Bronchial epithelial cell (primary cell): ENCODE data around the gene RSPO1. TPM values are rescaled to one million over a fixed set of nuclear protein-coding genes. Genes with fewer than 3 reads are reported as not detected.

ENCODE experiments used
- DNase-seq: peaks from one replicate; pipeline ENCODE4 v3.0.0-alpha.2; 2010; ENCODE audit warnings: low read depth
- FAIRE-seq: peaks from 2 replicates; lab custom pipeline; 2011; peaks lifted over from hg19 to GRCh38; lab: Jason Lieb, UNC
- H3K27me3 ChIP-seq: 2 replicates; pipeline ENCODE4 v1.5.1; 2011; ENCODE audit warnings: low read length; ENCODE audit not compliant: control insufficient read depth, insufficient read depth
- H3K36me3 ChIP-seq: 2 replicates; pipeline ENCODE4 v1.5.1; 2011; ENCODE audit warnings: low read length; ENCODE audit not compliant: control insufficient read depth, insufficient read depth
- H3K4me3 ChIP-seq: 2 replicates; pipeline ENCODE4 v1.5.1; 2011; ENCODE audit warnings: mild to moderate bottlenecking, low read depth, low read length, control low read depth
- total RNA-seq: library from RNA; depleted of rRNA; stranded (reverse); fragments of >200 nt; gene quantifications from 2 replicates; pipeline ENCODE4 v1.2.1, GENCODE V29; 2014
- TF ChIP-seq, protein P1 (sequence below): IDR thresholded peaks from 2 replicates; pipeline ENCODE4 v1.5.1; 2011; ENCODE audit warnings: mild to moderate bottlenecking, moderate library complexity, low read length, control low read depth, inconsistent platforms; ENCODE audit not compliant: insufficient read depth, severe bottlenecking

Gene RSPO1
- total RNA-seq, 1 donor from 2014 or later = not detected

DNA sequence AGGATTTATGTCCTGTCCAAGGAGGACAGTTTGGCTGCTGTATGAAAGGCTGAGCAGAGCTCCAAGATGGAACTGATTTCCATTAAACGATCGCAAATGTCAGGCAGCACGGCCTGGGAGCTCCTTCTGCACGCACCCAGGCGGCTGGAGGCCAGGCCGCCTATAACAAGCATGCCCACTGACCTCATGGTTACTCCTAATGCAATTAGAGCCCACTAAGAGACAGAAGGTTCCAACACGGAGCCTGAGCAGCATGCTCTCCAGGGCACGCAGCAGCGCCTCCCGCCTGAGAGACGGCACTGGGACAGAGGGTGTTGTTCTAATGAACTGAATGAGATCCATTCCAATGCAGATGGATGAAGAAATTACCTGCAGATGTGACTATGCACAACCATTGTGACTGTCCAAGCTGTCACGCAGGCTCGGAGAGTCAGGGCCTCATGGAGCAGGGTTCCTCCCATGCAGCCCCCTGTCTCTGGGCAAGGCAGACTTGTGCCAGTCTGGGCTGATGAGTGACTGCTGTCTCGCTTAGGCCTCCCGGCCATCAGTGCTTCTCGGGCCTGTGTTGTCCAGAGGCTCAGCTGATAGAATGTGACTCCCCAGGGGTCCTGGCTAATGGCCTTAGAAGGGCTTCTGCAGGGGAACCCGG lies 32.5 kb upstream of the RSPO1 start:
- TF ChIP-seq, protein P1, sequence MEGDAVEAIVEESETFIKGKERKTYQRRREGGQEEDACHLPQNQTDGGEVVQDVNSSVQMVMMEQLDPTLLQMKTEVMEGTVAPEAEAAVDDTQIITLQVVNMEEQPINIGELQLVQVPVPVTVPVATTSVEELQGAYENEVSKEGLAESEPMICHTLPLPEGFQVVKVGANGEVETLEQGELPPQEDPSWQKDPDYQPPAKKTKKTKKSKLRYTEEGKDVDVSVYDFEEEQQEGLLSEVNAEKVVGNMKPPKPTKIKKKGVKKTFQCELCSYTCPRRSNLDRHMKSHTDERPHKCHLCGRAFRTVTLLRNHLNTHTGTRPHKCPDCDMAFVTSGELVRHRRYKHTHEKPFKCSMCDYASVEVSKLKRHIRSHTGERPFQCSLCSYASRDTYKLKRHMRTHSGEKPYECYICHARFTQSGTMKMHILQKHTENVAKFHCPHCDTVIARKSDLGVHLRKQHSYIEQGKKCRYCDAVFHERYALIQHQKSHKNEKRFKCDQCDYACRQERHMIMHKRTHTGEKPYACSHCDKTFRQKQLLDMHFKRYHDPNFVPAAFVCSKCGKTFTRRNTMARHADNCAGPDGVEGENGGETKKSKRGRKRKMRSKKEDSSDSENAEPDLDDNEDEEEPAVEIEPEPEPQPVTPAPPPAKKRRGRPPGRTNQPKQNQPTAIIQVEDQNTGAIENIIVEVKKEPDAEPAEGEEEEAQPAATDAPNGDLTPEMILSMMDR = no peak
- DNase-seq = no peak

DNA sequence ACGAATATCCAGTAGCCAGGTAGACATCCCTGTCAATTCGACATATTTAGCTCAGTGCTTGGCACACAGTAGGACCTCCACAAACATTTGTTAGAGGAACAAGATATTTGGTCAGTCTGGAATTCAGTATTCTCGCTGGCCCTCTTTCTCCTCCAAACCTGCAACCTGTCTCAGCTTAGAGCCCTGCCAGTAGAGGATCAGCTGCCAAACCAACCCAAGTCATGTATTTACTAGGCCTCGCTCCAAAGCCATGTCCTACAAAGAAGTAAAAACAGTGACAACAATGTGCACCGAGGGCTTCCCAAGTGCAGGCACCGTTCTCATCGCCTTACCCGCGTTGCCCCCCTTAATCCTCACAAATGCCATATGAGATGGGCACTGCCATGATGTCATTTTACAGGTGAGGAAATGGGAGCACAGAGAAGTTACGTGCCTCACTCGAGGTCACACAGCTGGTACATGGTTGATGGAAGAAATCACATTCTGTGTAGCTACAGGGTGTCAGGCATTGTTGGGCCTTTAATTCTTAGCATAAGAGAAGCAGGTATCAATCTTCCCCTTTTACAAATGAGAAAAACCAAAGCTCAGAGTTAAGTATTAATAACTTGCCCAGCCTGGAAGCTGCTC lies 31.7 kb upstream of the RSPO1 start:
- TF ChIP-seq, protein P1 = no peak
- H3K36me3 ChIP-seq = no peaks in the 10 kb centered on the region
- DNase-seq (no peak), FAIRE-seq (no peak)
- H3K27me3 ChIP-seq = peaks cover 2% of the 10 kb centered on the region
- no peak overlapping the region for H3K4me3 ChIP-seq

More for the DNA sequence above, 32.5 kb upstream of the RSPO1 start:
- no peaks in the 10 kb centered on the region for H3K36me3 ChIP-seq
- peaks cover 2% of the 10 kb centered on the region for H3K27me3 ChIP-seq
- no peak overlapping the region for H3K4me3 ChIP-seq
- no peak for FAIRE-seq

DNA sequence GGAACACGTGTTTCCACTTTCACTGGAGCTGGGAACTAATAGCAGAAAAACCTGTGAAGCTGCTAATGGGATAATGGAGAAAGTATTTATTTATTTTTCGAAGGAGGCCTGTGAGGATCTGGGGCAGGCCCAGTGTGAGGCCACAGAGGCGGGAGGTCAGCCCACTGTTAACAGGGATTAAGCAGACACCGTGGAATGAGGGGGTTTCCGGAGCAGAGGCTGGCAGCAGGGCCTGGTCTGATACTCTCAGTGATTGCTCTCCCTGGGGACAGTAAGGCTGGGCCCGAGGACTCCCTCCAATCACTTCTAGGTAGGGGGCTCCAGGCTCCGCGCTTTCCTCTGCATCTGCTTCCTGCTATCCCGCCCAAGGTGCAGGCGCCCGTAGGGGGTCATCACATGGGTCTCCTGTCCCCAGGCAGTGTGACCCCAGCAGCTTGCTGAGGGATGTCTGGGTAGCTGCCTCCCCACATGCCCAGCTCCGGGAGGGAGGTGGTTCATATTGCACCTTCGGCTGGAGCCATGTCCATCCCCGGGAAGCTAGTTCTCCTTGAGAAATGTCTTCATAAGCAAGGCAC lies 28.8 kb upstream of the RSPO1 start:
- Histone ChIP-seq H3K4me3 (no peak overlapping the region), H3K27me3 (no peaks in the 10 kb centered on the region), H3K36me3 (no peaks in the 10 kb centered on the region)
- DNase-seq (no peak), FAIRE-seq (no peak)
- TF ChIP-seq, protein P1 = no peak

- Histone ChIP-seq H3K36me3 (no peaks in the 10 kb centered on the region), H3K27me3 (peaks cover 2% of the 10 kb centered on the region), H3K4me3 (no peak overlapping the region)
- no peak for FAIRE-seq
- TF ChIP-seq, protein P1 = no peak
- no peak for DNase-seq
Measured at GRCh38 chr1:37662031-37662755, 27.5 kb upstream of the RSPO1 start.

GRCh38 chr1:37661401-37661800 lies 26.7 kb upstream of the RSPO1 start:
- Histone ChIP-seq H3K4me3 (no peak overlapping the region), H3K36me3 (no peaks in the 10 kb centered on the region), H3K27me3 (peaks cover 2% of the 10 kb centered on the region)
- DNase-seq (peak; percentile 38), FAIRE-seq (no peak)
- TF ChIP-seq, protein P1 = no peak
